GM12801 (cell line): Measurements from ENCODE around the gene ANKRD11.

Source experiments
- CTCF ChIP-seq: IDR thresholded peaks from one replicate; pipeline ENCODE4 v1.5.1; 2011; ENCODE audit warnings: control low read depth; ENCODE audit not compliant: insufficient read length; ENCODE audit errors: extremely low read depth

ANKRD11 gene

GRCh38 chr16:89512453-89512852 is 22.1 kb upstream of the ANKRD11 start:
- no peak for TF ChIP-seq CTCF

- TF ChIP-seq CTCF, result no peak
These were observed 21.0 kb upstream of the ANKRD11 start for GRCh38 chr16:89511374-89511773.

GRCh38 chr16:89510526-89510925 is 20.2 kb upstream of the ANKRD11 start:
- TF ChIP-seq CTCF, result no peak

GRCh38 chr16:89507834-89508590 is 17.7 kb upstream of the ANKRD11 start, which contains the start of gene SPG7:
Gene SPG7, plus strand, starts transcription at chr16:89508403. Its CDS starts 15 bp downstream, at chr16:89508418.
- no peak for TF ChIP-seq CTCF

- no peak for TF ChIP-seq CTCF
These were observed 17.0 kb upstream of the ANKRD11 start for GRCh38 chr16:89507214-89507833.

- TF ChIP-seq CTCF, result no peak
These were observed 16.4 kb upstream of the ANKRD11 start for GRCh38 chr16:89506791-89507191.

- TF ChIP-seq CTCF, result no peak
These were observed 15.7 kb upstream of the ANKRD11 start for GRCh38 chr16:89506113-89506504.
